ENCODE data around the gene NFE2L1.

DNA sequence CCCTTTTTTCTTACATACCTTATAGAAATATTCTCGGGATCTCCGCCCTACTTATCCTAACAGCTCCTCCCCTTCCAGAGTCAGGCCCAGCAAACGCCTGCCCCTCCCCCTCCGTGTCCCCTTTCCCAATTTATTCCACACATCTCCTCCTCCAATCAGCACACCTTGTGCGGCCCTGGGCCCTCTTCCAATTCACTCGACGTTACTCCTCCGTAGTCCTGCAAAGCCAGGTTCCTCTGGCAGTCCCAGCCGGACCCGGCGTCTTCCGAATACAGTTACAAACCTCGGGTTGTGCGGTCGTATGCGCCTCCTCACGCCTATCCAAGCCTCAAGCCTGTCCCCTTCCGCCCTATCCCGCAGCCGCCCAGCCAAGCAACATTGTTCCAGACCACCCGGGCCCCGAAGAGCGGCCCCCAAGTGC lies 52.4 kb downstream of the NFE2L1 start:
- no peak for TF ChIP-seq POLR2AphosphoS5 (IDR thresholded peaks at IDR 0.05)
- TF ChIP-seq, protein P1, sequence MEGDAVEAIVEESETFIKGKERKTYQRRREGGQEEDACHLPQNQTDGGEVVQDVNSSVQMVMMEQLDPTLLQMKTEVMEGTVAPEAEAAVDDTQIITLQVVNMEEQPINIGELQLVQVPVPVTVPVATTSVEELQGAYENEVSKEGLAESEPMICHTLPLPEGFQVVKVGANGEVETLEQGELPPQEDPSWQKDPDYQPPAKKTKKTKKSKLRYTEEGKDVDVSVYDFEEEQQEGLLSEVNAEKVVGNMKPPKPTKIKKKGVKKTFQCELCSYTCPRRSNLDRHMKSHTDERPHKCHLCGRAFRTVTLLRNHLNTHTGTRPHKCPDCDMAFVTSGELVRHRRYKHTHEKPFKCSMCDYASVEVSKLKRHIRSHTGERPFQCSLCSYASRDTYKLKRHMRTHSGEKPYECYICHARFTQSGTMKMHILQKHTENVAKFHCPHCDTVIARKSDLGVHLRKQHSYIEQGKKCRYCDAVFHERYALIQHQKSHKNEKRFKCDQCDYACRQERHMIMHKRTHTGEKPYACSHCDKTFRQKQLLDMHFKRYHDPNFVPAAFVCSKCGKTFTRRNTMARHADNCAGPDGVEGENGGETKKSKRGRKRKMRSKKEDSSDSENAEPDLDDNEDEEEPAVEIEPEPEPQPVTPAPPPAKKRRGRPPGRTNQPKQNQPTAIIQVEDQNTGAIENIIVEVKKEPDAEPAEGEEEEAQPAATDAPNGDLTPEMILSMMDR (IDR thresholded peaks at IDR 0.05), result no peak
